Gastroesophageal sphincter (tissue), 3 donors: ENCODE results near the gene TEPSIN.

ENCODE experiments used
- EP300 ChIP-seq: sonication (generic); formaldehyde crosslinking; IDR thresholded peaks from one replicate; pipeline ENCODE4 v1.6.1; 2017; ENCODE audit warnings: antibody characterized with exemption, mild to moderate bottlenecking
- POLR2A ChIP-seq, 2 donors: fragments of 450-650 bp; IDR thresholded peaks; one replicate each; pipeline ENCODE4 v1.6.1; 2017; ENCODE audit warnings: antibody characterized with exemption in 2 of 2, mild to moderate bottlenecking in 2 of 2, moderate library complexity in 1 of 2
- POLR2AphosphoS5 ChIP-seq: sonication (generic); formaldehyde crosslinking; IDR thresholded peaks from one replicate; pipeline ENCODE4 v1.6.1; 2017; ENCODE audit warnings: antibody characterized with exemption
- TF ChIP-seq, protein P1 (sequence below), 4 experiments: fragments of 200-600 bp in 2 of 4; fragments of 450-650 bp in 2 of 4; sonication (generic) in 1 of 4; IDR thresholded peaks; one replicate each; pipeline ENCODE4 v1.5.1; 2017 to 2019; ENCODE audit warnings: antibody characterized with exemption in 4 of 4, mild to moderate bottlenecking in 2 of 4, moderate library complexity in 2 of 4

GRCh38 chr17:81206166-81206565 is 32.7 kb downstream of the TEPSIN start:
- TF ChIP-seq, protein P1, sequence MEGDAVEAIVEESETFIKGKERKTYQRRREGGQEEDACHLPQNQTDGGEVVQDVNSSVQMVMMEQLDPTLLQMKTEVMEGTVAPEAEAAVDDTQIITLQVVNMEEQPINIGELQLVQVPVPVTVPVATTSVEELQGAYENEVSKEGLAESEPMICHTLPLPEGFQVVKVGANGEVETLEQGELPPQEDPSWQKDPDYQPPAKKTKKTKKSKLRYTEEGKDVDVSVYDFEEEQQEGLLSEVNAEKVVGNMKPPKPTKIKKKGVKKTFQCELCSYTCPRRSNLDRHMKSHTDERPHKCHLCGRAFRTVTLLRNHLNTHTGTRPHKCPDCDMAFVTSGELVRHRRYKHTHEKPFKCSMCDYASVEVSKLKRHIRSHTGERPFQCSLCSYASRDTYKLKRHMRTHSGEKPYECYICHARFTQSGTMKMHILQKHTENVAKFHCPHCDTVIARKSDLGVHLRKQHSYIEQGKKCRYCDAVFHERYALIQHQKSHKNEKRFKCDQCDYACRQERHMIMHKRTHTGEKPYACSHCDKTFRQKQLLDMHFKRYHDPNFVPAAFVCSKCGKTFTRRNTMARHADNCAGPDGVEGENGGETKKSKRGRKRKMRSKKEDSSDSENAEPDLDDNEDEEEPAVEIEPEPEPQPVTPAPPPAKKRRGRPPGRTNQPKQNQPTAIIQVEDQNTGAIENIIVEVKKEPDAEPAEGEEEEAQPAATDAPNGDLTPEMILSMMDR (IDR thresholded peaks at IDR 0.05): no peak
- TF ChIP-seq EP300 (no peak), POLR2AphosphoS5 (no peak), POLR2A (IDR thresholded peaks at IDR 0.05) (no peak)
